HG02981 (cell line): ENCODE results near the gene DMRTA2.

Source experiments
- ATAC-seq: cut with Tn5 transposase; IDR thresholded peaks from one replicate; pipeline ENCODE4 v1.9.1; 2021; ENCODE audit warnings: mild to moderate bottlenecking, moderate library complexity; ENCODE audit not compliant: unreplicated experiment

DMRTA2 gene

GRCh38 chr1:50424045-50424883, 1.0 kb upstream of the DMRTA2 start:
- no peak for ATAC-seq

DNA sequence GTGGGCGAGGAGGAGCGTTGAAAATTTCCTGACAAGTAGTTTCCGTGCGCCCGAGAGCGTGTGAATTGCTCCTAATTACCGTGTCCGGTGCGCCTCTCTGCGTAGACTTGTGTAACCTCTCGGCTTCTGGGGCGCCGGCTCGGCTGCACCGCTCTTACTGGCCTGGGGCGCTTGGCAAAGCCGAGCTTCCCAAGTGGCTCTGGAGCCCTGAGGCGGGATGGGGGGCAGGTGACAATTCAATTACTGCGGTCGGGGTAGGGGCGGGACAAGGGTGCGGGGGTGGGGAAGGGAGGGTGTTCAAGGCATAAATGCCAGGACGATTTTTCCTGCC, 392 bp upstream of the DMRTA2 start:
- ATAC-seq = no peak

- no peak for ATAC-seq
Observed at GRCh38 chr1:50422675-50422945, 633 bp downstream of the DMRTA2 start.

GRCh38 chr1:50421768-50422674, 1.2 kb downstream of the DMRTA2 start:
- ATAC-seq = no peak

DNA sequence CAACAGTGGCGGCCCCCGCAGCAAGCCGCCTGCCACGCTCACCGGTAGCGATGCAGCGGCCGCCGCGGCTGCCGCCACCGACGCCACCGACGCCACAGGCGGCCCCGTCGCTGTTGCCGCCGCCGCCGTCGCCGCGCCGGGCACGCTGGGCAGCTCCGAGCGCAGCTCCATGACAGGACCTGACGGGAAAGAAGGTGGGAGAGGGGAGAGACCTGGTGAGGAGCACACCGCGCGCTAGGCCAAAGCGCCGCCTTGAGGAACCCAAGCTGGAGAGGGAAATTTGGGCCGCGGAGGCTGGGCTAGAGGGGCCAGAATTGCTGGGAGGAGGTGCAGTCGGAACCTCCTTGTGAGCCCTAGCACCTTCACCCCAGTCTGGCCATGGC, 1.9 kb downstream of the DMRTA2 start:
- ATAC-seq = no peak

DNA sequence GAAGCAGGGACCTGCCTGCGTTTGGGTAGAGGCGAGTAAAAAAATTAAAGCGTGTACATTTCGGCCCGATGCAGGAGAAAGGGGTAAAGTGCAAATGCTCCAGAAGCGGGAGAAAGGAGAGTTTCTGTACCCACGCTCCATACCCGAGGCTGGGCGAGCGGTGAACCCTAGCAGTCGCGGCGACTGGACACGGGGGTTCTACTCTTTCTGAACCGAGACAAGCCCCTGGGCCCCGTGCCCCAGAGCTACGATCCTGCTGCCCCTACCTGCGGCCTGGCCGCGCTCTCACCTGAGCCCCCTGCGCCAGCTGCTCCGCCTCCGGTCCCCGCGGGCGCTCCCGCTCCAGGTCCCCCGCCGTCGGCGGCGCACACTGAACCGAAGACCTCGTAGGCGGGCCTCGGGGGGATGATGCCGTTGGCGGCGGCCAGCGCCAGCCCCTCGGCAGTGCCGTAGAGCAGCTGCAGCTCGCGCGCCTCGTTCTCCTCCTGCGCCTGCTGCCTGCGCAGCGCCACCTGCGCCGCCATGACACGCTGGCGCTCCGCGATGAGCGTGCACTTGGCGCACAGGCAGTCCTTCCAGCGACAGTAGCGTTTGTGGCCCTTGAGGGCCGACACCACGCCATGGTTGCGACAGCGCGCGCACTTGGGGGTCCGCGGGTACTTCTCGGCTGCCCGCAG, 2.4 kb downstream of the DMRTA2 start:
- no peak for ATAC-seq

GRCh38 chr1:50419907-50420677, 3.2 kb downstream of the DMRTA2 start:
- no peak for ATAC-seq

DNA sequence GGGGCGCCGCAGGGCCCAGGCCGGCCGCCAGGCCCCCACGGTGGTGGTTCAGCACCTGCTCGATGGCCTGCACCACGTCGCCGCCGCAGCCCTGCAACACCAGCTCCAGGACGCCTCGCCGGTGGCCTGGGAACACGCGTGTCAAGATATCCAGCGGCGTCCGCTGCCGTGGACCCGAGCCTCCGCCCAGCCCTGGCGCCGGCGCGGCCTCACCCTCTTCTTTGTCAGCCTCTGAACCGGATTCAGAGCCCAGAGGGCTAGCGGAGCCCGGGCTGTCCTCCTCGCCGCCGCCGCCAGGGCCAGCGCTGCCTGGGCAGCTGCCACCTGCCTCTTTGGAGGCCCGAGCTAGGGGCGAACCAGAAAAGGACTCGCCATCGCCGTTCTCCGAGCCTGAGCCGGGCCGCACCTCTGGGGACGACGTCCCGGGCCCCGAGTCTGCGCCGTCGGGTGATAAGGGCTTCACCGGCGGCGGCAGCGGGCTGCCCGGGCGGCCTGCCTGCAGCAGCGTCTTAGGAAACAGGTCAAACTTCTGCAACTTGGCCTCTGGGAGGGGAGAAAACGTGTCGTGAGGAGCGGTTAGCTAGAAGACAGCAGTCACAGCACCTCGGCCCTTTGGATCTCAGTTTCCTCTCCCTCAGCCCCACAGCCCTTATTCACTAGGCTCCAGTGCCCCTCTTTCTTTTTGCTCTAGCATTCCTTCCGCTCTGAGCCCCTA, 3.9 kb downstream of the DMRTA2 start:
- no peak for ATAC-seq

GRCh38 chr1:50418600-50419109, 4.6 kb downstream of the DMRTA2 start:
- ATAC-seq = no peak

GRCh38 chr1:50417946-50418599, 5.2 kb downstream of the DMRTA2 start:
- no peak for ATAC-seq

DNA sequence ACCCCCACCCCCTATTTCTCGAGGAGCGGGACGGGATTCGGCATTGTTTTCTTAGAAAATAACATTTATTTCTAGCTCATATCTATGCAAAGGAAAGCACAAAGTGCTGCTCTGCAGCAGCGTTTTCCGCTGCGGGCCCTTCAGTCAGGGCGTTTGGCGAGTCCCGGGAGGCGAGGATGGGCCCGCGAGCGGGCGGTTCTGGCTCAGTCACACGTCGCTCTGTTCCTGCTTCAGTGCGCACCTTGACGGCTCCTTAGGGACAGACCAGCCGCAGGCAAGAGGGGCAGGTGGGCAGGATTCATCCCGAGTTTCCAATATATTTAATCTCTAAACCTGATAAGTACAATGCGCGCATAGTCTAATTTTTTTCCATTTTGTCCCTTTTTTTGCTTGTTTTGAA, 5.7 kb downstream of the DMRTA2 start:
- ATAC-seq = no peak

GRCh38 chr1:50416553-50417453, 6.4 kb downstream of the DMRTA2 start:
- ATAC-seq = no peak

DNA sequence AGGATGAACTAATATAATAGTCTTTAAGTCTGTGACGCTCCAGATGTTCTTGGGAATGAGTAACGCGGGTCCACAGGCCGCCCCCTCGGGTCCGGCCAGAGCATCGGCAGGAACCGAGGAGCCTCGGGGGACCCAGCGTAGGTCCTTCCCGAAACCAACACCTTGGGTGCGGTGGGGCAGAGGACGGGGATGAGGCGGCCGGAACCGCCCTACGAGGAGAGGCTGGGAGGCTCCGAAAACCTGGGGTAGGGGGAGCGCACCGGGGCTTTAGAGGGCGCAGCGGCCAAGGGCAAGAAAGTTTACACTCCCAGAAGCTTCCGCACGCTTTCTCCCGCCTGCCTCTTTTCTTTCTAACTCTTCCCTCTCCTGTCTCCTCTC, 7.1 kb downstream of the DMRTA2 start:
- ATAC-seq = no peak

GRCh38 chr1:50415235-50416149, 7.8 kb downstream of the DMRTA2 start:
- ATAC-seq = no peak

DNA sequence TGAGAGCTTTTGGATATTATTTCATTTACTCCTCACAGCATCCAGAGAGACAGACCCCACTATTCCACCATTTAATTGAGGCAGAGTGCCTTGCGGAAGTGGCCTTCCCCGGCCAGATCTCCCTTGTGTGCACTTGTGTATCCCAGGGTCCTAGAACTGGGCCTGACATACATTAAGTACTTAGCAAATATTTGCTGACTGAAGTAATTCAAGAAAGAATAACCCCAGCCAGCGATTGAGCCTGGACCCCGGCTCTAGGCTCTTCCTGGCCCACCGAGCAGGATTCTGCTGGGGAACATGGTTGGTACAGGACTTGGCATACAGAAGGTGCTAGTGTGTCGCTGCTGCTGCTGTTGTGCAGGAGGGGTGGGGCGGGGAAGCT, 8.4 kb downstream of the DMRTA2 start:
- no peak for ATAC-seq

- ATAC-seq = no peak
Observed at GRCh38 chr1:50412813-50413476, 10.3 kb downstream of the DMRTA2 start.

GRCh38 chr1:50405814-50406213, 17.4 kb downstream of the DMRTA2 start:
- ATAC-seq = no peak
